Body of pancreas (tissue), 4 donors: ENCODE measurements around the gene AGAP1. TPM values are rescaled to one million over a fixed set of nuclear protein-coding genes. Genes with fewer than 3 reads are reported as not detected.

ENCODE experiments used
- ATAC-seq: fragments of 150-250 bp; one replicate; pipeline ENCODE4 v1.9.1; 2016
- DNase-seq, 4 donors: peaks; one replicate each; pipeline ENCODE4 v3.0.0-alpha.2; 2019
- H3K27ac ChIP-seq, 4 donors: fragments of 200-600 bp; sonication (generic); 1 replicate in 3 of 4; 2 replicates in 1 of 4; pipeline versions ENCODE4 v1.5.1 to v1.6.1; 2016 to 2019; ENCODE audit warnings: mild to moderate bottlenecking in 1 of 4, mixed read lengths in 1 of 4, moderate library complexity in 1 of 4
- H3K27me3 ChIP-seq, 2 donors: fragments of 200-600 bp; sonication (generic); one replicate each; pipeline ENCODE4 v1.6.0; 2016; ENCODE audit warnings: mild to moderate bottlenecking in 1 of 2
- H3K36me3 ChIP-seq, 2 donors: fragments of 200-600 bp; sonication (generic); replicated peaks in 1 of 2; 2 replicates each; pipeline ENCODE4 v1.5.1; 2016; ENCODE audit warnings: low read depth in 2 of 2; ENCODE audit not compliant: insufficient read depth in 1 of 2
- H3K4me1 ChIP-seq: fragments of 200-600 bp; sonication (generic); one replicate; pipeline ENCODE4 v1.6.0; 2016
- H3K4me3 ChIP-seq, 2 donors: fragments of 200-600 bp; sonication (generic); 1 replicate in 1 of 2; 2 replicates in 1 of 2; pipeline ENCODE4 v1.5.1; 2016 to 2019
- H3K9me3 ChIP-seq, 3 donors: fragments of 200-600 bp; sonication (generic); 1 replicate in 2 of 3; 2 replicates in 1 of 3; pipeline ENCODE4 v1.5.1; 2016
- POLR2A ChIP-seq, 3 donors: fragments of 450-650 bp; IDR thresholded peaks; one replicate each; pipeline ENCODE4 v1.6.1; 2016; ENCODE audit warnings: antibody characterized with exemption in 3 of 3, mild to moderate bottlenecking in 2 of 3
- WGBS, 2 donors: methylation state at CpG; one replicate each; pipeline ENCODE4 v1.1.5; 2017; 5-methylcytosine and 5-hydroxymethylcytosine counted together
- intact Hi-C: fragments of 100-400 bp; cut with DNase I; formaldehyde crosslinking; loops from one replicate; pipeline ENCODE4 v1.15.1; 2023
- total RNA-seq, 2 donors: library from RNA; depleted of rRNA; stranded (reverse); fragments of >200 nt; gene quantifications; one replicate each; pipeline ENCODE4 v1.1.0, GENCODE V29; 2016
- TF ChIP-seq, protein P1 (sequence below), 7 experiments: fragments of 450-650 bp in 4 of 7; fragments of 200-600 bp in 3 of 7; sonication (generic) in 3 of 7; IDR thresholded peaks; one replicate each; pipeline ENCODE4 v1.5.1; 2016 to 2019; ENCODE audit warnings: antibody characterized with exemption in 7 of 7

The AGAP1 gene
- total RNA-seq, 2 donors from 2014 or later = 21.3 to 32.6 TPM

DNA sequence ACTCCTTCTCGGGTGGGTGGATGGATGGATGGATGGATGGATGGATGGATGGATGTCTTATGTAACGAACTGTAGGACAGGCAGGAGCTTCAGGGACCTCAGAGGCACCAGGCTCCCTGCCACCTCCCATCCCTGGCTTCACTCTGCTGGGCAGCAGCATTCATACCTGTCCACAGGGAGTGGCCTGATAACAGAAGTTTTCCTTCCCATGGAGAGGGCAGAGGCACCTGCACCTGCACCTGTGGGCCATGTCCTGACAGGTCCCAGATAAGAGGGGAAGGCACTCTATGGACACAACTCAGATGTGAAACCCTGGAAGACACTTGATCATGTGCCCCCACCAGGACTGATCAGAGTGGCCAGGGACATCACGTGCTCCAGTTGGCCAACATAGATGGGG, 532.0 kb downstream of the AGAP1 start:
- DNase-seq (no peak), ATAC-seq (no peak)
- Histone ChIP-seq H3K9me3 (no peaks in the 10 kb centered on the region), H3K27me3 (no peaks in the 10 kb centered on the region), H3K4me3 (no peak overlapping the region), H3K27ac (no peak overlapping the region), H3K4me1 (no peaks in the 10 kb centered on the region), H3K36me3 (no peaks in the 10 kb centered on the region)
- TF ChIP-seq POLR2A (IDR thresholded peaks at IDR 0.05) = no peak
- TF ChIP-seq, protein P1, sequence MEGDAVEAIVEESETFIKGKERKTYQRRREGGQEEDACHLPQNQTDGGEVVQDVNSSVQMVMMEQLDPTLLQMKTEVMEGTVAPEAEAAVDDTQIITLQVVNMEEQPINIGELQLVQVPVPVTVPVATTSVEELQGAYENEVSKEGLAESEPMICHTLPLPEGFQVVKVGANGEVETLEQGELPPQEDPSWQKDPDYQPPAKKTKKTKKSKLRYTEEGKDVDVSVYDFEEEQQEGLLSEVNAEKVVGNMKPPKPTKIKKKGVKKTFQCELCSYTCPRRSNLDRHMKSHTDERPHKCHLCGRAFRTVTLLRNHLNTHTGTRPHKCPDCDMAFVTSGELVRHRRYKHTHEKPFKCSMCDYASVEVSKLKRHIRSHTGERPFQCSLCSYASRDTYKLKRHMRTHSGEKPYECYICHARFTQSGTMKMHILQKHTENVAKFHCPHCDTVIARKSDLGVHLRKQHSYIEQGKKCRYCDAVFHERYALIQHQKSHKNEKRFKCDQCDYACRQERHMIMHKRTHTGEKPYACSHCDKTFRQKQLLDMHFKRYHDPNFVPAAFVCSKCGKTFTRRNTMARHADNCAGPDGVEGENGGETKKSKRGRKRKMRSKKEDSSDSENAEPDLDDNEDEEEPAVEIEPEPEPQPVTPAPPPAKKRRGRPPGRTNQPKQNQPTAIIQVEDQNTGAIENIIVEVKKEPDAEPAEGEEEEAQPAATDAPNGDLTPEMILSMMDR (IDR thresholded peaks at IDR 0.05) = no peak
- intact Hi-C loops = no loop called here
- 89 to 100% methylated on average over 1 of the region's 3 CpGs for WGBS, 2 donors

DNA sequence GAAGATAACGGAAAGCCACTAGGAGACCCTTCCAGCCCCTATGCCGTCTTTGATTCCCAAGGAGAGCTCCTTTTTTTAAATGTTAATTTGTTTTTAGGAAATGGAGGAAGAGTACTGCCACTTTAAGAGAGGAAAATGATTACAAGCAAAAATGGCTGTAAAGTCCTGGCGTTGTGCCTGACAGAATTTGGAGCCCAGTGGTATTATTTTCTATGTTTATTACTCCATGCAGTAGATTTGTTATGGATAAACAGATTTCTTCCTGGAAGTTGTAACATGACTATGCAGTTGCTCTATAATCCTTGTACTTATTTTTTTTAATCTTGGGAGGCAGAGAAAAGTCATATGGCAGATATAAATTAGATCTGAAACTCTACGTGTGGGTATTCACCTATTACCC, 533.0 kb downstream of the AGAP1 start:
- Histone ChIP-seq H3K4me3 (no peak overlapping the region), H3K36me3 (no peaks in the 10 kb centered on the region), H3K4me1 (no peaks in the 10 kb centered on the region), H3K27ac (no peak overlapping the region), H3K9me3 (no peaks in the 10 kb centered on the region), H3K27me3 (no peaks in the 10 kb centered on the region)
- TF ChIP-seq POLR2A (IDR thresholded peaks at IDR 0.05) = no peak
- TF ChIP-seq, protein P1 (IDR thresholded peaks at IDR 0.05) = no peak
- intact Hi-C loops = no loop called here
- ATAC-seq (no peak), DNase-seq (no peak)
- WGBS, 2 donors = 85 to 86% methylated on average over 4 of the region's 4 CpGs

DNA sequence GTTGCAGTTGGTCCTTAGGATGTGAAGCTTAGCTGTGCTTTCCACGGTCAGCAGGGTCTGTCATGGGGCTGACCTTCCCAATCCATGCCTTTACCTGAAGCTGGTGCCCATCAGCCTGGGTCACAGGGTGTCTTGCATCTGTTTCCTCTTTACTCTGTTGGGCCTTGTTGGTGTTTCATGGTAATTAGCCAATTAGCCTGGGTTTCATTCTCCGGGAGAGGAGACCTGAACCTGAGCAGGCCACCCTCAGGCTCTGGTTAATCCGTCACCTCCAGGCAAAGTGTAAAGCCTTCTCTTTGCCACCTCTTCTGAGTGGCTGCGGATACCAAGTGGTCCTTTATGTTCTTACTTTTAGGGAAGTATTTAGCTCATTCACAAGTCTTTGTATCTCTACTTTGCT, 534.2 kb downstream of the AGAP1 start:
- intact Hi-C loops = no loop called here
- Histone ChIP-seq H3K4me1 (no peaks in the 10 kb centered on the region), H3K4me3 (no peak overlapping the region), H3K27ac (no peak overlapping the region), H3K27me3 (no peaks in the 10 kb centered on the region), H3K9me3 (no peaks in the 10 kb centered on the region), H3K36me3 (no peaks in the 10 kb centered on the region)
- DNase-seq (no peak), ATAC-seq (no peak)
- no peak for TF ChIP-seq POLR2A (IDR thresholded peaks at IDR 0.05)
- 88 to 91% methylated on average over 4 of the region's 4 CpGs for WGBS, 2 donors

DNA sequence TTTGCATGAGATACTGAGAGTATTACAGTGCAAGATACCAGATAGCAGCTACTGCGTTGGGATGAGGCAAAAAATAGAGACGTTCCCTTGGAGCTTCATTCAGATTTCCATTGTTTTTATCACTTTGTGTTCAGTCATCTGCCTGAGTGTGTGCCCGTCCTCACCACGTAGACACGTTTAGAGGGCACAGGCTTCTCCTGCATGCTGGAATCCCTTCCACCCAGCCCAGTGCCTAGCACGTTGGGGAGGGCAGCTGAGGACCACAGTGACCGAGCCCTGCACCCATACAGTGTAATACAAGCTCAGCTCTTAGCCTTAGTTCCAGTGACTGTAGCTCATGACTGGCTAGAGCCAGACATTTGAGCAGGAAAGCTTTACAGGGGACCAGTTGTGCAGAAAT, 539.6 kb downstream of the AGAP1 start:
- TF ChIP-seq, protein P1 (IDR thresholded peaks at IDR 0.05) = no peak
- TF ChIP-seq POLR2A (IDR thresholded peaks at IDR 0.05) = no peak
- H3K36me3 ChIP-seq = no peaks in the 10 kb centered on the region
- no peak overlapping the region for H3K4me3 ChIP-seq
- ATAC-seq = no peak
- no peak overlapping the region for H3K27ac ChIP-seq
- no peaks in the 10 kb centered on the region for H3K27me3 ChIP-seq
- no peaks in the 10 kb centered on the region for H3K4me1 ChIP-seq
- no peaks in the 10 kb centered on the region for H3K9me3 ChIP-seq
- intact Hi-C loops = no loop called here
- DNase-seq = no peak
- 85 to 94% methylated on average over 7 of the region's 7 CpGs for WGBS, 2 donors

DNA sequence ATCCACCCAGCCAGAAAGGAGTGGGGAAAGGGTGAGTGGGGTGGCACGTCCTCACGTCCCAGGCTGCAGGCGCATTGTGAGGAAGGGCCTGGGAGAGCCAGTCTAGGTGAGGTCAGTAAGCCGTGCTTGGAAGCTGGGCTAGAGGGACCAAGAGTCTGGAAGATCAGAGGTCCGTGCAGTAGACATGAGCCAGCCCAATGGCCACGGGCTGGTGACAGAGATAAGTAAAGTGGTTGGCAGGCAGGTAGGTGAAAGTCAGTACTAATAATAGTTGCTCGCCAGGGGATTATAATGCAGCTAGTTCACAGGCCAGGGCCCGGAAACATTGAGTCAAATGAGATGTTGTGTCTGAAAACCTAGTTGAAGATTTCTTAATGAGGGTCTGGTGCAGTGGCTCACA, 541.1 kb downstream of the AGAP1 start:
- H3K9me3 ChIP-seq = no peaks in the 10 kb centered on the region
- no peak overlapping the region for H3K4me3 ChIP-seq
- no peaks in the 10 kb centered on the region for H3K36me3 ChIP-seq
- no peaks in the 10 kb centered on the region for H3K4me1 ChIP-seq
- H3K27me3 ChIP-seq = no peaks in the 10 kb centered on the region
- DNase-seq (no peak), ATAC-seq (no peak)
- TF ChIP-seq, protein P1 (IDR thresholded peaks at IDR 0.05) = no peak
- TF ChIP-seq POLR2A (IDR thresholded peaks at IDR 0.05) = no peak
- 83 to 94% methylated on average over 8 of the region's 8 CpGs for WGBS, 2 donors
- intact Hi-C loops = no loop called here
- H3K27ac ChIP-seq = no peak overlapping the region
